NK-92 (cell line): ENCODE data around the gene IPO4.

ENCODE experiments used
- DNase-seq: peaks from one replicate; lab custom pipeline; 2025; ENCODE audit not compliant: unreplicated experiment; lab: John Stamatoyannopoulos, UW

The IPO4 gene

GRCh38 chr14:24194186-24194872 is 5.7 kb upstream of the IPO4 start:
- no peak for DNase-seq

- DNase-seq, result no peak
Measured at GRCh38 chr14:24192933-24193332, 4.3 kb upstream of the IPO4 start.

DNA sequence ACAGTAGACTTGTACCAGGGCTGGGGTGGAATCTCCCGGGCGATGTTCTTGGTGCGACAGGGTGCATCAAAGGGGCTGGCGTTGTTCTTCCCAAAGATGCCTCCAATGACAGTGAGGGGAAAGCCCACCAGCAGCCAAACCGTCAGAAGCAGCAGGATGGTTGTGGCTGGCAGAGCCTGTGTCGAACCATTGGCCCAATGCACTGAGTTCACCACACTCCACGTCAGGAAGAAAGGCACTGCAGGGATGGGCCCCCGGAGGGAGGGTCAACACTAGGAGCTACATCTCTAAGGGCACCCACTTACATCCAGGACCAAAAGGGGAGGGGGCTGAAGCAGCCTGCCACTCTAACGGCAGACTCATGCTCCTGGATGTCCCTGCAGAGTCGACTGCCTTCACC is 1.8 kb upstream of the IPO4 start:
- no peak for DNase-seq

DNA sequence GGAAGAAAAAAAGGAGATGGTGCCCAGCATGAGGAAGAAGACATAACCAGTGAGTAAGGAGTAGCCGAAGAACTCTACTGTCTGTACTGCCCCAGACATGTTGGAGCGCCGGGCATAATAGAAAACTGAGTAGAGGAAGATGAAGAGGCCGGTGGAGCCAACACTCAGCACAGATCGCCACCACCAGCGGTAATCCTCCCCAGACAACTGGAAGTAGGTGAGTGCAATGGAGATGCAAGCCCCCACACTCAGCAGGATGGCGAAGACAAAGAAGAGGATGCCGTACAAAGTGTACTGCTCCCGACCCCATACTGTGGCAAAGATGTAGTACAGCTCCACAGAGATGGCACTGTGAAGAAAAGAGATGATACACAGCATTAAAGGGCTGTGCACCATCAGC is 844 bp upstream of the IPO4 start:
- no peak for DNase-seq

- DNase-seq, result no peak
Measured at GRCh38 chr14:24189059-24189375, 401 bp upstream of the IPO4 start.

DNA sequence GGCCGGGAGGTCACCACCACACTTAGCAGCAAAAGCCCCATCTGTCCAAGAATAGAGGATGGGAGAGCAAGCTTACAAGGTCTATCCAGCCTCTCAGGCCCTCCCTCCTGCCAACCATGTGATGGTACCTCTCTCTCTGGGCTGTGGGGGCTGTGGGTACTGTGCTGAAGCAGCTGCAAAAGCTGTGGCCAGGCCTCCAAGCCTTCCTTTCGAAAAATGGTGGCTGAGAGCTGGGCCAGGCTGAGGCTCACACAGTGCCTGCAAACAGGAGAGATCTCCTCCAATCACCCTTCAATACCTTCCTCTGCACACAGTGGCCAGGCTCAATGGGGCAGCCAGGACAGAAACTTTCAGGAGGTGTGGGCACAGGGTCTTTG is 1.1 kb downstream of the IPO4 start:
- DNase-seq, result no peak

- no peak for DNase-seq
Measured at GRCh38 chr14:24186831-24187538, 1.6 kb downstream of the IPO4 start.

- no peak for DNase-seq
Measured at GRCh38 chr14:24185741-24186140, 2.9 kb downstream of the IPO4 start.

DNA sequence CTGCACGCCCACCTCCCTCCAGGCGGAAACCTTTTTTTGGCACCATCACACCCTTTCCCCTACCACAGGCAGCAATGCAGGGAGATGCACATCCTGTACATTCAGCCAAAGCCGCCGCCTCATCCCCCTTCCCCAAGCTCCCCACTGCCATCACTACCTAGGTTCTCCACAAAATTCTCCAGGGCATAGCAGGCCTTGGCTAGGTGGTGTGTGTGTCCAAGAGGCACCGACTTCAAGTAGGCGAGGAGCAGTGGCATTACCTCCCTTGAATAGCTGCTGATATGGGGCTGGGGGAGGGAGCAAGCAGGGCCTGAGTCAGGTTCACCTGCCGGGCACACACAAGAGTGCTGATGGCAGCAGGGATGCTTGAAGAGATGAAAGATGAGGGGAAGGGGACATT is 3.6 kb downstream of the IPO4 start:
- DNase-seq, result no peak

DNA sequence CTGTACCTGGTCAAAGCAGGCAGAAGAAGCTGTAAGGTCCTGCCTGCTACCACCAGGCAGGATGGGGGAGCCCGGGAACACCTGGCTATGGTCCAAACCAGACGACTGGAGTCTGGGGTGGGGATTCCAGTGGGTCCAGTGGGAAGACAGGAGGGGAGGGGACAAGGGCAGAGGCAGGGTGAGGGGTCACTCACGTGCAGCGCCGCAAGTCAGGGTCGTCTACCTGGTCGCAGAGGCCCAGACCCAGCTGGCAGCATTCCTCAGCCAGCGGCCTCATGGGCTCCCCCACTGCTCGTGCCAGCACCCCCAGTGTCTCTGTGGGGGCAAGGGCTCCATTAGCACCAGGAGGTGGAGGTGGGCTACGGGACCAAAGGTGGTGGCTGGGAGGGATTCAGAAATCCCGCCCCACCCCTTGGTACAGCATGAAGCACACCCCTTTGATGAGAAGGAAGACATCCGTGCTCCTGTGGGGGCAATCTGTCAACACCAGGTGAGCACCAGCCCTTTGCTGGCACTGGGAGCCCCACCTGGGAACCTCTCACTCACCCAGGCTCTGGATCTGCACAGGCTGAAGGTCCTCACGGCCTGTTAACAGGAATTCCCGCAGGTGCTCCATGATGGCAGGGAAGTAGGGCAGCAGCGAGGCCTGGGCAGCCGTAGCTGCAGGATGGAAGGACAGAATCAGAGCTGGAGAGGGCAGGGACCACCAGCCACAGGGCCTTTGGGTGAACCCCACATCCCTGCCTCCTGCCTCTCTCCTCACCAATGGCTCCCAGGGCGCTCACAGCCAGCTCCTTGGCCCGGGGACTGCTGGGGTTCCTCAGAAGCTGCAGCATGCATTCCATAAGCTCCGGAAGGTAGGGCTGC is 4.3 kb downstream of the IPO4 start:
- no peak for DNase-seq

- no peak for DNase-seq
Measured at GRCh38 chr14:24183014-24183481, 5.6 kb downstream of the IPO4 start.

GRCh38 chr14:24182110-24182882 is 6.3 kb downstream of the IPO4 start:
- DNase-seq, result no peak

GRCh38 chr14:24181371-24182077 is 7.1 kb downstream of the IPO4 start:
- DNase-seq, result no peak

- DNase-seq, result no peak
Measured at GRCh38 chr14:24179961-24180796, 8.4 kb downstream of the IPO4 start.

DNA sequence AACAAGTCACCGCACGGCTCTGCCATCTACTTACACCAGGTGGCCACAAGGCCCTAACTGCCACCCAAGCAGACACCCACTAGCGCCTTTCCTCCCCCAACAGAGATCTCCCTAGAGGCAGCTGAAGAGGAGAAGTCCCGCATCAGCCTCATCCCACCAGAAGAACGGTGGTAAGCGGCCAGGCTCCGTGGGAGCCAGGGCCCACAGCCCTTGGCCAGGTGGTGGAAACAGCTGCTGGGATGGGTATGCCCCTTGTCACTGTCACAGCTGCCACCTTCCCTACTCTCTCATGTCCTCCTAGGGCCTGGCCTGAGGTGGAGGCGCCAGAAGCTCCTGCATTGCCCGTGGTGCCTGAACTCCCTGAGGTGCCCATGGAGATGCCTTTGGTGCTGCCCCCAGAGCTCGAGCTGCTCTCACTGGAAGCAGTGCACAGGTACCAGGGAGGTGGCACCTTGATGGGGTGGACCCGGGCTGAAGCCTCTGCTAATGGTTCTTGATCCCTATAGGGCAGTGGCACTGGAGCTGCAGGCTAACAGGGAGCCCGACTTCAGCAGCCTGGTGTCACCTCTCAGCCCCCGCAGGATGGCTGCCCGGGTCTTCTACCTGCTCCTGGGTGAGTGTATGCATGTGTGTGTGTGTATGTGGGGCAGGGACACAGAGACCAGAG is 9.2 kb downstream of the IPO4 start:
- no peak for DNase-seq

GRCh38 chr14:24178399-24179178 is 10.0 kb downstream of the IPO4 start:
- no peak for DNase-seq

DNA sequence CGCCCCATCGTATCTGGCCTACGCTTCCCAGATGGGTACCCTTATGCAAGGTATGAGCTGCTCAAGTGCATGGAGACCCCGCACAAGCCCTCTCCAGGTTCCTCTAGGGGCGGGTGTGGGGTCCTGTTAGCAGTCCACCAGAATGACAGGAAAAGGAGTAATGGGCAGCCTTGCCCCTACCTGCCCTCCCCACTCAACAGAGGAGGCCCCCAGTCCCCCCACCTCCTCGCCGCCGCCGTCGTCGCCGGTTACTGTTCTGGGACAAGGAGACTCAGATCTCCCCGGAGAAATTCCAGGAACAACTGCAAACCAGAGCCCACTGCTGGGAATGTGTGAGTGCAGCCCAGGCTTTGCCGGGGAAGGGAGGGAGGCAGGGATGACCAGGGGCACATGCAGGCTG is 10.7 kb downstream of the IPO4 start:
- DNase-seq, result no peak

DNA sequence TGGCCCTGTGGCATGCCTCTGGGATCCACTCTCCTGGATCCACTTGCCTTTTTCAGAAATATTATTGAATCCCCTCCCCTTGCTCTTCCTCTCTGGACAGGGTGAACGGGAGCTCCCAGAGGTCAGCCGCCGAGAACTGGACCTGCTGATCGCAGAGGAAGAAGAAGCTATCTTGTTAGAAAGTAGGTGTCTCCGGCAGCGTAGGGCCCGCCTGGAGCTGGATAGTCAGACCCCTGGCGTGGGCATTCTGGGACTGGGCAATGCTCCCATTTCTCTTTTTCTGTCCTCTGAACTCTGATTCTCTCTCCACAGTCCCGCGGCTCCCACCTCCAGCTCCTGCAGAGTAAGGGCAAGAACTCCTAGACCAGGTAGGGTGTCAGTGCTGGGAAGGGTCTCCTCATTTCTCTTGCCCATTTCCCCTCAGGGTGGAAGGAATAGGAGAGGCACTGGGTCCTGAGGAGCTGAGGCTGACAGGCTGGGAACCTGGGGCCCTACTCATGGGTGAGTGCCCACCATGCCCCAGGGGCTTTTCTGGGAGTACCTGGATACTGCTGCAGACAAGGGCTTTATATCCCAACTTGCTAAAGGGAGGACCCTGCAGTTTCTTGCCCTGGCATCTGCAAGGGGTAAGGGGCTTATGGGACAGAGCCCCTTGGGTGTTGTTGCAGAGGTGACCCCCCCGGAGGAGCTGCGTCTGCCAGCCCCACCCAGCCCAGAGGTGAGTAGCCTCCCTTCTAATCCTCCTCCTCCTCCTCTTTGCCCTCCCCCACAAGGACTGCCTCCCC is 11.4 kb downstream of the IPO4 start:
- DNase-seq, result no peak
